ENCODE data around the gene HSPA13. TPM values are rescaled to one million over a fixed set of nuclear protein-coding genes. Genes with fewer than 3 reads are reported as not detected.

HSPA13 gene
- total and polyA plus RNA-seq, 2 of the 8 experiments (the other 6 are each of a cell fraction or from before 2014, with no cell fraction given): 7.8 to 36.9 TPM

- TF ChIP-seq CHD7 (IDR thresholded peaks at IDR 0.05; ENCODE audit: insufficient replicate concordance, low read length) (no peak), RNF2 (IDR thresholded peaks at IDR 0.05; ENCODE audit: borderline replicate concordance, low read depth, low read length, missing control alignments, poor library complexity, severe bottlenecking) (no peak), CTBP2 (IDR thresholded peaks at IDR 0.05; ENCODE audit: borderline replicate concordance, insufficient read depth, insufficient read length, low read length) (no peak), TAF7 (optimal IDR thresholded peaks at IDR 0.05; ENCODE audit: borderline replicate concordance, low read depth, low read length) (no peak), SUZ12 (IDR thresholded peaks at IDR 0.05; ENCODE audit: low read length) (no peak), EZH2 (IDR thresholded peaks at IDR 0.05; ENCODE audit: low read depth, low read length, severe bottlenecking) (no peak)
Measured at GRCh38 chr21:14401217-14401616, 18.3 kb upstream of the HSPA13 start (continued).

Data from H1 (cell line).